Measurements from ENCODE around the gene FNIP1.
"Not testable (repeated sequence)": the region's sequence is repeated elsewhere in the genome, so short reads cannot be mapped to it uniquely, and the experiment has no call there.

Gene FNIP1

DNA sequence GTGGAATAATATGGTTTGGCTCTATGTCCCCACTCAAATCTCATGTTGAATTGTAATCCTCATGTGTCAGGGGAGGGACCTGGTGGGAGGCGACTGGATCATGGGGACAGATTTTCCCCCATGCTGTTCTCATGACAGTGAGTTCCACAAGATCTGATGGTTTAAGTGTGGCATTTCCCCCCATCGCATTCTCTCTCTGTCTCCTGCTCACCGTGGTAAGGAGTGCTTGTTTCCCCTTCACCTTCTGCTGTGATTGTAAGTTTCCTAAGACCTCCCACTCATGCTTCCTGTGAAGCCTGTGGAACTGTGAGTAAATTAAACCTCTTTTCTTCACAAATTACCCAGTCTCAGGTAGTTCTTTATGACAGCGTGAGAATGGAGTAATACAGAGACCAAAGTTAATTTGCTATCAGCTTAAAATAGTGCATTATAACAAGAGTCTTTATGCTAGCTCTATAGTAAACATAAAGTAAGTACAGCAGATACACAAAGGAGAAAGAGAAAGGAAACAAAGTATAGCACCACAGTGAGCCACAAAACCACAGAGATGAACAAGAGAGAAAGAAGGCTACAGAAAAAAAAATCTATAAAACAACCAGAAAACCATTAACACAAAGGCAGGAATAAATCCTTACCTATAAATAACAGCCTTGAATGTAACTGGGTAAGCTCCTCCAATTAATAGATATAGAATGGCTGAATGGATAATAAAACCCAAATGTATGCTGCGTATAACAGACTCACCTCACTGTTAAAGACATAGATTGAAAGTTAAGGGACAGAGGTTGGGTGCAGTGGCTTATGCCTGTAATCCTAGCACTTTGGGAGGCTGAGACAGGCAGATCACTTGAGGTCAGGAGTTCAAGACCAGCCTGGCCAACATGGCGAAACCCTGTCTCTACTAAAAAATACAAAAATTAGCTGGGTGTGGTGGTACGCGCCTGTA is 201.5 kb downstream of the FNIP1 start:
- DNase-seq (ENCODE audit: low read depth) = no peak
- no peak overlapping the region for H3K4me3 ChIP-seq (ENCODE audit: low read depth, low read length)
- TF ChIP-seq, protein P1, sequence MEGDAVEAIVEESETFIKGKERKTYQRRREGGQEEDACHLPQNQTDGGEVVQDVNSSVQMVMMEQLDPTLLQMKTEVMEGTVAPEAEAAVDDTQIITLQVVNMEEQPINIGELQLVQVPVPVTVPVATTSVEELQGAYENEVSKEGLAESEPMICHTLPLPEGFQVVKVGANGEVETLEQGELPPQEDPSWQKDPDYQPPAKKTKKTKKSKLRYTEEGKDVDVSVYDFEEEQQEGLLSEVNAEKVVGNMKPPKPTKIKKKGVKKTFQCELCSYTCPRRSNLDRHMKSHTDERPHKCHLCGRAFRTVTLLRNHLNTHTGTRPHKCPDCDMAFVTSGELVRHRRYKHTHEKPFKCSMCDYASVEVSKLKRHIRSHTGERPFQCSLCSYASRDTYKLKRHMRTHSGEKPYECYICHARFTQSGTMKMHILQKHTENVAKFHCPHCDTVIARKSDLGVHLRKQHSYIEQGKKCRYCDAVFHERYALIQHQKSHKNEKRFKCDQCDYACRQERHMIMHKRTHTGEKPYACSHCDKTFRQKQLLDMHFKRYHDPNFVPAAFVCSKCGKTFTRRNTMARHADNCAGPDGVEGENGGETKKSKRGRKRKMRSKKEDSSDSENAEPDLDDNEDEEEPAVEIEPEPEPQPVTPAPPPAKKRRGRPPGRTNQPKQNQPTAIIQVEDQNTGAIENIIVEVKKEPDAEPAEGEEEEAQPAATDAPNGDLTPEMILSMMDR (IDR thresholded peaks at IDR 0.05; ENCODE audit: control insufficient read depth, extremely low read depth, insufficient read depth) = no peak

- DNase-seq (ENCODE audit: low read depth) = no peak
- H3K4me3 ChIP-seq (ENCODE audit: low read depth, low read length) = no peak overlapping the region
- TF ChIP-seq, protein P1 (IDR thresholded peaks at IDR 0.05; ENCODE audit: control insufficient read depth, extremely low read depth, insufficient read depth) = no peak
Measured at GRCh38 chr5:131593921-131594320, 202.9 kb downstream of the FNIP1 start.

DNA sequence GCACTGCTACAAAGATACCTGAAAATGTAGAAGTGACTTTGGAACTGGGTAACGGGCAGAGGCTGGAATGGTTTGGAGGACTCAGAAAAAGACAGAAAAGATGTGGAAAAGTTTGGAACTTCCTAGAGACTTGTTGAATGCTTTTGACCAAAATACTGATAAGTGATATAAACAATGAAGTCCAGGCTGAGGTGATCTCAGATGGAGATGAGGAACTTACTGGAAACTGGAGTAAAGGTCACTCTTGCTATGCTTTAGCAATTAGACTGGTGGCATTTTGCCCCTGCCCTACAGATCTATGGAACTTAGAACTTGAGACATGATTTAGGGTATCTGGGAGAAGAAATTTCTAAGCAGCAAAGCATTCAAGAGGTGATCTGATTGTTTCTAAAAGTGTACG is 203.4 kb downstream of the FNIP1 start:
- H3K4me3 ChIP-seq (ENCODE audit: low read depth, low read length); DNase-seq (ENCODE audit: low read depth): not testable (repeated sequence)
